IMR-90 (cell line): Measurements from ENCODE around the gene WWC1. TPM values are rescaled to one million over a fixed set of nuclear protein-coding genes. Genes with fewer than 3 reads are reported as not detected.
A peak's percentile ranks its signal among the peaks of the same experiment; 100 is the strongest.

Experiments
- ATAC-seq: fragments of 200-7000 bp; cut with Tn5 transposase; 2 replicates; pipeline ENCODE4 v1.9.1; 2020; ENCODE audit warnings: low read depth, mild to moderate bottlenecking, moderate library complexity
- BruUV-seq: library from RNA; stranded (reverse); fragments of 400-500 nt; replicated peaks from 2 replicates; lab custom pipeline; 2021; lab: Mats Ljungman, UMichigan
- CTCF ChIA-PET: fragments of 300-600 bp; formaldehyde crosslinking; extraction: SDS; loops from one replicate; lab custom pipeline; 2021; ENCODE audit warnings: antibody characterized with exemption; lab: Yijun Ruan, JAX
- POLR2A ChIA-PET: fragments of 300-600 bp; sonication (Branson Sonifier 250); formaldehyde crosslinking; loops from one replicate; lab custom pipeline; 2022; ENCODE audit warnings: antibody characterized with exemption; ENCODE audit not compliant: unreplicated experiment; lab: Charles Lee
- DNase-seq: peaks from one replicate; pipeline ENCODE4 v3.0.0; 2013
- H2AFZ ChIP-seq: replicated peaks from 2 replicates; pipeline ENCODE3; 2013; ENCODE audit warnings: low read length, mild to moderate bottlenecking; ENCODE audit not compliant: poor library complexity
- H2AK5ac ChIP-seq: 2 replicates; pipeline ENCODE4 v1.6.1; 2013; ENCODE audit warnings: low read depth, low read length, inconsistent platforms
- H2AK9ac ChIP-seq: replicated peaks from 2 replicates; pipeline ENCODE3; 2013; ENCODE audit warnings: mild to moderate bottlenecking, low read depth, low read length, moderate library complexity; ENCODE audit not compliant: poor library complexity
- H2BK120ac ChIP-seq: 2 replicates; pipeline ENCODE4 v1.6.1; 2013; ENCODE audit warnings: low read depth, low read length, inconsistent platforms
- H2BK15ac ChIP-seq: 3 replicates; pipeline ENCODE4 v1.6.1; 2013; ENCODE audit warnings: low read depth, low read length, inconsistent platforms
- H2BK20ac ChIP-seq: 2 replicates; pipeline ENCODE4 v1.6.1; 2013; ENCODE audit warnings: low read depth, mild to moderate bottlenecking, inconsistent platforms, low read length, moderate library complexity
- H2BK5ac ChIP-seq: 2 replicates; pipeline ENCODE4 v1.6.1; 2013; ENCODE audit warnings: mild to moderate bottlenecking, low read depth, low read length, inconsistent platforms; ENCODE audit not compliant: poor library complexity, severe bottlenecking
- H3K14ac ChIP-seq: replicated peaks from 2 replicates; pipeline ENCODE4 v1.6.1; 2013; ENCODE audit warnings: low read depth, low read length, inconsistent platforms
- H3K18ac ChIP-seq: 2 replicates; pipeline ENCODE4 v1.6.1; 2013; ENCODE audit warnings: low read depth, low read length, control low read depth
- H3K23ac ChIP-seq: 2 replicates; pipeline ENCODE4 v1.6.1; 2013; ENCODE audit warnings: low read depth, low read length, inconsistent platforms
- H3K27ac ChIP-seq: 2 replicates; pipeline ENCODE4 v1.5.1; 2013; ENCODE audit warnings: mild to moderate bottlenecking, control low read depth, low read length; ENCODE audit not compliant: insufficient read depth
- H3K27me3 ChIP-seq: 2 replicates; pipeline ENCODE4 v1.6.1; 2013; ENCODE audit warnings: low read length; ENCODE audit not compliant: control insufficient read depth, insufficient read depth
- H3K36me3 ChIP-seq: 2 replicates; pipeline ENCODE4 v1.6.1; 2013; ENCODE audit warnings: low read length, mixed read lengths; ENCODE audit not compliant: control insufficient read depth, insufficient read depth
- H3K4ac ChIP-seq: 2 replicates; pipeline ENCODE4 v1.6.1; 2013; ENCODE audit warnings: low read depth, low read length, inconsistent platforms
- H3K4me1 ChIP-seq: 2 replicates; pipeline ENCODE4 v1.6.1; 2013; ENCODE audit warnings: low read length, mixed read lengths; ENCODE audit not compliant: control insufficient read depth, insufficient read depth
- H3K4me2 ChIP-seq: 2 replicates; pipeline ENCODE4 v1.6.1; 2013; ENCODE audit warnings: low read depth, mild to moderate bottlenecking, control low read depth, low read length, moderate library complexity
- H3K4me3 ChIP-seq: 2 replicates; pipeline ENCODE4 v1.5.1; 2013; ENCODE audit warnings: low read depth, mild to moderate bottlenecking, control low read depth, low read length, moderate library complexity; ENCODE audit not compliant: insufficient read depth
- H3K56ac ChIP-seq: 2 replicates; pipeline ENCODE4 v1.6.1; 2013; ENCODE audit warnings: low read length, inconsistent platforms; ENCODE audit not compliant: insufficient read depth; ENCODE audit errors: extremely low read depth
- H3K79me1 ChIP-seq, 2 experiments: 2 replicates each; pipeline ENCODE4 v1.6.1; 2013; ENCODE audit warnings: low read length in 2 of 2, inconsistent platforms in 1 of 2, low read depth in 1 of 2
- H3K9ac ChIP-seq: 2 replicates; pipeline ENCODE4 v1.6.1; 2013; ENCODE audit warnings: low read depth, low read length, control low read depth
- H3K9me1 ChIP-seq: 2 replicates; pipeline ENCODE4 v1.6.1; 2013; ENCODE audit warnings: low read length, inconsistent platforms; ENCODE audit not compliant: insufficient read depth
- H3K9me3 ChIP-seq: 2 replicates; pipeline ENCODE4 v1.6.1; 2013; ENCODE audit warnings: low read length; ENCODE audit not compliant: control insufficient read depth, insufficient read depth
- H4K20me1 ChIP-seq: 2 replicates; pipeline ENCODE4 v1.6.1; 2013; ENCODE audit warnings: low read length, inconsistent platforms; ENCODE audit not compliant: insufficient read depth
- H4K5ac ChIP-seq: 2 replicates; pipeline ENCODE4 v1.6.1; 2013; ENCODE audit warnings: mild to moderate bottlenecking, low read depth, low read length, control low read depth
- H4K8ac ChIP-seq, 2 experiments: 2 replicates each; pipeline ENCODE4 v1.6.1; 2013; ENCODE audit warnings: low read depth in 2 of 2, low read length in 2 of 2, control low read depth in 1 of 2, inconsistent platforms in 1 of 2
- H4K91ac ChIP-seq: 2 replicates; pipeline ENCODE4 v1.6.1; 2013; ENCODE audit warnings: low read depth, low read length, inconsistent platforms; ENCODE audit not compliant: insufficient read depth
- BHLHE40 ChIP-seq: fragments of 150-350 bp; IDR thresholded peaks from 2 replicates; pipeline ENCODE4 v1.6.1; 2016; ENCODE audit warnings: mild to moderate bottlenecking, low read depth, low read length
- CEBPB ChIP-seq: IDR thresholded peaks from 2 replicates; pipeline ENCODE4 v1.6.1; 2012; ENCODE audit warnings: low read depth, low read length, improper control_type of control experiment
- CHD1 ChIP-seq: IDR thresholded peaks from 2 replicates; pipeline ENCODE4 v1.6.1; 2012; ENCODE audit warnings: low read depth, low read length, improper control_type of control experiment
- CTCF ChIP-seq: conservative IDR thresholded peaks from 2 replicates; pipeline ENCODE4 v1.5.1; 2012; ENCODE audit warnings: mild to moderate bottlenecking, low read depth, low read length, improper control_type of control experiment
- ELK1 ChIP-seq: fragments of 150-350 bp; IDR thresholded peaks from 2 replicates; pipeline ENCODE4 v1.6.1; 2016; ENCODE audit warnings: low read depth, mild to moderate bottlenecking, low read length, moderate library complexity, borderline replicate concordance
- FOS ChIP-seq: fragments of 150-350 bp; IDR thresholded peaks from 2 replicates; pipeline ENCODE4 v1.6.1; 2016; ENCODE audit warnings: low read depth, low read length
- MAFK ChIP-seq: IDR thresholded peaks from 2 replicates; pipeline ENCODE4 v1.6.1; 2012; ENCODE audit warnings: low read depth, low read length, improper control_type of control experiment
- MAZ ChIP-seq: IDR thresholded peaks from 2 replicates; pipeline ENCODE4 v1.6.1; 2012; ENCODE audit warnings: low read depth, mild to moderate bottlenecking, low read length, improper control_type of control experiment, moderate library complexity, borderline replicate concordance
- MXI1 ChIP-seq: IDR thresholded peaks from 2 replicates; pipeline ENCODE4 v1.6.1; 2012; ENCODE audit warnings: low read depth, mild to moderate bottlenecking, low read length, moderate library complexity, borderline replicate concordance
- NFE2L2 ChIP-seq: fragments of 150-350 bp; IDR thresholded peaks from 2 replicates; pipeline ENCODE4 v1.6.1; 2016; ENCODE audit warnings: low read depth, mild to moderate bottlenecking, low read length
- POLR2A ChIP-seq: IDR thresholded peaks from 2 replicates; pipeline ENCODE4 v1.6.1; 2012; ENCODE audit warnings: mild to moderate bottlenecking, low read depth, low read length
- RAD21 ChIP-seq: IDR thresholded peaks from 2 replicates; pipeline ENCODE4 v1.6.1; 2012; ENCODE audit warnings: low read length, improper control_type of control experiment
- RCOR1 ChIP-seq: IDR thresholded peaks from 2 replicates; pipeline ENCODE4 v1.6.1; 2012; ENCODE audit warnings: mild to moderate bottlenecking, low read length, improper control_type of control experiment; ENCODE audit not compliant: insufficient replicate concordance
- RFX5 ChIP-seq: IDR thresholded peaks from 2 replicates; pipeline ENCODE4 v1.8.0; 2012; ENCODE audit warnings: low read depth, mild to moderate bottlenecking, low read length, moderate library complexity
- SMC3 ChIP-seq: fragments of 150-350 bp; IDR thresholded peaks from 2 replicates; pipeline ENCODE4 v1.6.1; 2016; ENCODE audit warnings: low read depth, mild to moderate bottlenecking, antibody characterized with exemption, low read length, moderate library complexity
- USF2 ChIP-seq: fragments of 150-350 bp; IDR thresholded peaks from 2 replicates; pipeline ENCODE4 v1.6.1; 2017; ENCODE audit warnings: mild to moderate bottlenecking, antibody characterized with exemption, low read length, low read depth
- WGBS, 2 experiments: methylation state at CpG; one replicate each; pipeline versions ENCODE4 v1.1.5 to v1.1.7; 2013; ENCODE audit warnings: missing lambda C conversion rate in 2 of 2; ENCODE audit not compliant: insufficient read length in 1 of 2; ENCODE audit errors: extremely low coverage in 2 of 2; 5-methylcytosine and 5-hydroxymethylcytosine counted together
- dilution Hi-C: fragments of 300-500 bp; cut with HindIII; formaldehyde crosslinking; loops from one replicate; pipeline ENCODE4 v1.14.3; 2018; ENCODE audit warnings: low sequenced_read_pairs; ENCODE audit not compliant: unreplicated experiment
- in situ Hi-C: fragments of 300-500 bp; cut with MboI; formaldehyde crosslinking; loops from 3 replicates; pipeline ENCODE4 v1.14.3; 2019; ENCODE audit warnings: low sequenced_read_pairs, inconsistent platforms, mixed read lengths
- intact Hi-C: fragments of 100-400 bp; cut with micrococcal nuclease; formaldehyde crosslinking; loops from 2 replicates; pipeline ENCODE4 v1.10.0; 2022
- polyA plus RNA-seq, 3 experiments: library from polyadenylated mRNA; depleted of rRNA; stranded (reverse); fragments of >200 nt; gene quantifications; 2 replicates each; pipeline ENCODE4 v1.2.3, GENCODE V29; 2012; ENCODE audit warnings: low replicate concordance in 1 of 3
- total RNA-seq: library from RNA; depleted of rRNA; stranded (reverse); fragments of >200 nt; gene quantifications from 2 replicates; pipeline ENCODE4 v1.2.3, GENCODE V29; 2012

The WWC1 gene
- total and polyA plus RNA-seq, 2 of the 4 experiments (the other 2 are of a cell fraction) = 9.1 to 10.3 TPM

GRCh38 chr5:168407211-168407610 is 115.8 kb downstream of the WWC1 start:
- H2BK120ac ChIP-seq = no peak overlapping the region
- H2AK5ac ChIP-seq = no peak overlapping the region
- H4K8ac ChIP-seq = no peak overlapping the region
- H3K4ac ChIP-seq = no peak overlapping the region
- no peak overlapping the region for H3K14ac ChIP-seq
- CTCF ChIA-PET = no interaction called here
- no peaks in the 10 kb centered on the region for H3K27me3 ChIP-seq
- dilution Hi-C loops (no loop called here), in situ Hi-C loops (no loop called here), intact Hi-C loops (loop anchor here (5.0 kb wide), 1 partner anchor 115 kb away; the partner anchor contains the start of gene WWC1)
- POLR2A ChIA-PET = interaction anchor here (0.6 kb wide), 2 partner anchors 112 to 151 kb away, joined by 4 to 5 read pairs; no protein-coding TSS in a partner anchor
- H3K27ac ChIP-seq = no peak overlapping the region
- H3K9me3 ChIP-seq = no peaks in the 10 kb centered on the region
- no peak overlapping the region for H3K4me3 ChIP-seq
- H2AFZ ChIP-seq = no peak overlapping the region
- BruUV-seq = no TSS peak
- H3K4me1 ChIP-seq = peaks cover 16% of the 10 kb centered on the region
- WGBS, 2 experiments = no CpG with 5 or more reads among the region's 1 CpG
- H2BK15ac ChIP-seq = no peak overlapping the region
- H2BK20ac ChIP-seq = no peak overlapping the region
- no peak overlapping the region for H2BK5ac ChIP-seq
- H2AK9ac ChIP-seq = no peak overlapping the region
- H3K56ac ChIP-seq = no peak overlapping the region
- no peak overlapping the region for H4K5ac ChIP-seq
- no peak overlapping the region for H3K4me2 ChIP-seq
- peaks cover 5% of the 10 kb centered on the region for H3K36me3 ChIP-seq
- no peak overlapping the region for H3K9ac ChIP-seq
- no peak overlapping the region for H4K91ac ChIP-seq
- TF ChIP-seq CEBPB (no peak), POLR2A (no peak), ELK1 (no peak), BHLHE40 (no peak), RFX5 (no peak), CTCF (no peak), FOS (no peak), CHD1 (no peak), MAFK (no peak), MXI1 (no peak), RAD21 (no peak), RCOR1 (no peak), USF2 (no peak), NFE2L2 (no peak), SMC3 (no peak), MAZ (no peak)
- DNase-seq = peak; percentile 25
- peaks cover 9% of the 10 kb centered on the region; the same call in 1 of the 2 replicates for H3K9me1 ChIP-seq
- no peak overlapping the region for H3K23ac ChIP-seq
- H3K18ac ChIP-seq = no peak overlapping the region
- ATAC-seq = no peak
- H4K20me1 ChIP-seq = peaks cover 7% of the 10 kb centered on the region; the same call in 1 of the 2 replicates
- no peaks in the 10 kb centered on the region for H3K79me1 ChIP-seq
